Ovary (tissue), 9 donors: ENCODE results near the gene LMOD1. TPM values are rescaled to one million over a fixed set of nuclear protein-coding genes. Genes with fewer than 3 reads are reported as not detected.
A peak's percentile ranks its signal among the peaks of the same experiment; 100 is the strongest.

Experiments used
- DNase-seq, 5 donors: peaks; one replicate each; pipeline ENCODE4 v3.0.0-alpha.2; 2019 to 2020
- H3K27ac ChIP-seq, 2 donors: fragments of 200-600 bp; one replicate each; pipeline versions ENCODE4 v1.5.1 to v1.8.0; 2019 to 2022
- H3K27me3 ChIP-seq: fragments of 200-600 bp; one replicate; pipeline ENCODE4 v1.8.0; 2022
- H3K36me3 ChIP-seq: fragments of 200-600 bp; sonication (generic); one replicate; pipeline ENCODE4 v1.5.1; 2019
- H3K4me1 ChIP-seq: one replicate; pipeline ENCODE4 v1.8.1; 2013; ENCODE audit warnings: mild to moderate bottlenecking, moderate library complexity; ENCODE audit not compliant: insufficient read depth
- H3K4me3 ChIP-seq: fragments of 200-600 bp; sonication (generic); one replicate; pipeline ENCODE4 v1.5.1; 2017
- H3K9me3 ChIP-seq, 2 donors: fragments of 200-600 bp in 1 of 2; sonication (generic) in 1 of 2; one replicate each; pipeline versions ENCODE4 v1.5.1 to v1.8.1; 2013 to 2019; ENCODE audit warnings: mild to moderate bottlenecking in 1 of 2, moderate library complexity in 1 of 2
- EP300 ChIP-seq: sonication (generic); formaldehyde crosslinking; IDR thresholded peaks from one replicate; pipeline ENCODE4 v1.6.1; 2017; ENCODE audit warnings: antibody characterized with exemption
- POLR2A ChIP-seq: fragments of 450-650 bp; IDR thresholded peaks from one replicate; pipeline ENCODE4 v1.6.1; 2017; ENCODE audit warnings: antibody characterized with exemption, mild to moderate bottlenecking, moderate library complexity
- WGBS, 3 donors: extraction: QIAGEN DNeasy Blood & Tissue Kit in 1 of 3; methylation state at CpG; one replicate each; pipeline versions ENCODE4 v1.1.5 to v1.1.7; 2013 to 2017; 5-methylcytosine and 5-hydroxymethylcytosine counted together
- intact Hi-C, 4 donors: fragments of 100-400 bp; cut with DNase I; formaldehyde crosslinking; loops; one replicate each; pipeline versions ENCODE4 v1.11.0 to v1.15.1; 2022 to 2023
- polyA plus RNA-seq, 2 donors: library from polyadenylated mRNA; stranded (reverse); fragments of 200-250 nt in 1 of 2; fragments of 350-450 nt in 1 of 2; fragmentation: Illumina TruSeq in 1 of 2; extraction: RNeasy Lipid Tissue Mini Kit (QIAGEN cat#74804) in 1 of 2; gene quantifications; one replicate each; pipeline ENCODE4 v1.2.3, GENCODE V29; 2013 to 2014
- total RNA-seq, 7 donors: library from RNA; depleted of rRNA in 2 of 7; stranded (reverse); fragments of >200 nt in 2 of 7; fragmentation: NEBNext Ultra II Directional in 3 of 7; extraction: Animal tissue kit (Norgen Biotek cat#: 25700) in 3 of 7; gene quantifications; one replicate each; pipeline versions ENCODE4 v1.1.0 to v1.2.4, GENCODE V29; 2016 to 2023
- TF ChIP-seq, protein P1 (sequence below), 3 donors: fragments of 450-650 bp in 2 of 3; fragments of 200-600 bp in 1 of 3; IDR thresholded peaks; one replicate each; pipeline versions ENCODE4 v1.5.1 to v1.8.0; 2016 to 2022; ENCODE audit warnings: antibody characterized with exemption in 3 of 3, mild to moderate bottlenecking in 1 of 3
- donor health status: DM: no; HTN: no; CAD: no; lungs with moderate emphysema.
- donor health status: DM: no; HTN: no; CAD: no.
- donor health status: Bipolar disorder and iron deficiency.
- donor health status: DM: yes; HTN: yes; CAD: no.
- donor health status: DM: no; HTN: no; CAD: no.
- donor health status: DM: yes; HTN: yes; CAD: no.

The LMOD1 gene
- total and polyA plus RNA-seq, 9 donors, result 25.6 to 255 (median 92.6) TPM

DNA sequence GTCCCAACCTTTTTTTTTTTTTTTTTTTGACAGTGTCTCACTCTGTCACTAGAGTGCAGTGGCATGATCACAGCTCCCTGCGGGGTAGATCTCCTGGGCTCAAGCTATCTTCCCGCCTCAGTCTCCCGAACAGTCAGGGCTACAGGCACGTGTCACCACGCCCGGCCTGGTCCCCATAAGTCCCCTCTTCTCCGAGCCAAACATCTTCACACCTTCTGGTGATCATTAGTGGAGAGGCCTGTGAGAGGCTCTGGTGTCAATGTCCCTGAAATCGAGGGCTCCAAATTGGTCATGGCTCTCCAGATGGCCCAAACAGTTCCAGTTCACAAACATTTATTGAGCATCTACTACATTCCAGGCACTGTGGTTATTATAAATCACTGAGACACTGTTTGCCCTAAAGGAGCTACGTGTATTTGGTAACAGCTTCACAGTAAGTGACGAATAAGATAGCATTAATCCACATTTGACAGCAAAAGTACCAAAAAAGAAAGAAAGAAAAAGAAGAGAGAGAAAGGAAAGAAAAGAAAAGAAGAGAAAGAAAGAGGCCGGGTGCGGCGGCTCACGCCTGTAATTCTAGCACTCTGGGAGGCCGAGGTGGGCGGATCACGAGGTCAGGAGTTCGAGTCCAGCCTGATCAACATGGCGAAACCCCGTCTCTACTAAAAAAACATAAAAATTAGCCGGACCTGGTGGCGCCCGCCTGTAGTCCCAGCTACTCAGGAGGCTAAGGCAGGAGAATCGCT is 8.1 kb upstream of the LMOD1 start:
- no peak for TF ChIP-seq POLR2A
- TF ChIP-seq, protein P1, sequence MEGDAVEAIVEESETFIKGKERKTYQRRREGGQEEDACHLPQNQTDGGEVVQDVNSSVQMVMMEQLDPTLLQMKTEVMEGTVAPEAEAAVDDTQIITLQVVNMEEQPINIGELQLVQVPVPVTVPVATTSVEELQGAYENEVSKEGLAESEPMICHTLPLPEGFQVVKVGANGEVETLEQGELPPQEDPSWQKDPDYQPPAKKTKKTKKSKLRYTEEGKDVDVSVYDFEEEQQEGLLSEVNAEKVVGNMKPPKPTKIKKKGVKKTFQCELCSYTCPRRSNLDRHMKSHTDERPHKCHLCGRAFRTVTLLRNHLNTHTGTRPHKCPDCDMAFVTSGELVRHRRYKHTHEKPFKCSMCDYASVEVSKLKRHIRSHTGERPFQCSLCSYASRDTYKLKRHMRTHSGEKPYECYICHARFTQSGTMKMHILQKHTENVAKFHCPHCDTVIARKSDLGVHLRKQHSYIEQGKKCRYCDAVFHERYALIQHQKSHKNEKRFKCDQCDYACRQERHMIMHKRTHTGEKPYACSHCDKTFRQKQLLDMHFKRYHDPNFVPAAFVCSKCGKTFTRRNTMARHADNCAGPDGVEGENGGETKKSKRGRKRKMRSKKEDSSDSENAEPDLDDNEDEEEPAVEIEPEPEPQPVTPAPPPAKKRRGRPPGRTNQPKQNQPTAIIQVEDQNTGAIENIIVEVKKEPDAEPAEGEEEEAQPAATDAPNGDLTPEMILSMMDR (IDR thresholded peaks at IDR 0.05), result no peak
- no peak for TF ChIP-seq EP300
- peak overlapping the region; percentile 37 to 79 for H3K27ac ChIP-seq
- no peaks in the 10 kb centered on the region for H3K36me3 ChIP-seq
- peak in 1 of 5 donors; percentile 50 for DNase-seq
- no peaks in the 10 kb centered on the region for H3K27me3 ChIP-seq
- H3K4me1 ChIP-seq, result peaks cover 4% of the 10 kb centered on the region
- no peaks in the 10 kb centered on the region for H3K9me3 ChIP-seq
- 44 to 47% (median 46%) methylated on average over 24 of the region's 24 CpGs for WGBS, 3 donors
- intact Hi-C loops, result loop anchor here in 1 of 4 donors (5.0 kb wide), 1 partner anchor 62 kb away; no protein-coding TSS in a partner anchor
- peak overlapping the region; percentile 73 for H3K4me3 ChIP-seq

DNA sequence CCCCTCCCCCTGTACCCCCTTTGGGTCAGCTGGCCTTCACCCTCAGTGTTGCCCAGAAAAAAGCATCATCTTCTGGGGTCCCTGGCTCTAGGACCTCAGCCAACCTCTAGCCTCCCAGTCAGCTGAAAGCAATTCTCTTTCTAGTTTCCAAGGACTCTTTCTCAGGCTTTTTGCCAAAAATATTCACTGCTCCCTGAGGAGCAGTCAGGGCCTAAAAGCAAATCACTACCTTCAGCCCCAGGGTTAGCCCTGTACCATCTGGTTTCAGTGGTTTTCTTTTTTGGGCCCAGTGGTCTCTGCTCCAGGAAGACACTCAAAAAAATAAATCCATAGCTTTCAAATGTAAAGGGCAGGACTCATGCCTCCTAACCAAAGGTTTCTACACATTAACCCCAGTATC is 3.1 kb upstream of the LMOD1 start:
- H3K4me3 ChIP-seq, result no peak overlapping the region
- peak overlapping the region; percentile 34 to 54 for H3K27ac ChIP-seq
- no peaks in the 10 kb centered on the region for H3K36me3 ChIP-seq
- DNase-seq, result no peak
- H3K9me3 ChIP-seq, result no peaks in the 10 kb centered on the region
- intact Hi-C loops, result loop anchor here in 1 of 4 donors (5.0 kb wide), 1 partner anchor 52 kb away; no protein-coding TSS in a partner anchor
- peaks cover 6% of the 10 kb centered on the region for H3K4me1 ChIP-seq
- H3K27me3 ChIP-seq, result no peaks in the 10 kb centered on the region
- TF ChIP-seq EP300 (no peak), POLR2A (no peak)
- TF ChIP-seq, protein P1 (IDR thresholded peaks at IDR 0.05), result no peak

DNA sequence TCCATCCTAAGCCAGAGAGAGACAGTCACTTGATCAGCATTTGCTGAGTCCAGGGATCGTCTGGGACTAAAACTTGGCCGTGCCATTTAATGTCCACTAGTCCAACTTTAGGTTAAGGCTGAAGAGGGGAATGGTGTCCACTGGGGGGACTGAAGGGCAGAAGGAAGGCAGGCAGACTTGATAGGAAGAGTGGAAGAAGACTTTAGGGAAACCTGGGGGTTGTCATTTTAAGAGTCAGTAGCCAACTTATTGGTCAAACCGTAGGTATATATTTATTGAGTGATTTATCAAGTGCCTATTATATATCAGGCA is 1.3 kb upstream of the LMOD1 start:
- no peak overlapping the region for H3K4me3 ChIP-seq
- H3K27me3 ChIP-seq, result no peaks in the 10 kb centered on the region
- intact Hi-C loops, result loop anchor here in 1 of 4 donors (5.0 kb wide), 1 partner anchor 50 kb away; no protein-coding TSS in a partner anchor
- 42 to 56% (median 56%) methylated on average over 3 of the region's 3 CpGs for WGBS, 3 donors
- peak overlapping the region in 1 of 2 donors; percentile 89 for H3K27ac ChIP-seq
- peaks cover 11% of the 10 kb centered on the region for H3K4me1 ChIP-seq
- H3K9me3 ChIP-seq, result no peaks in the 10 kb centered on the region
- DNase-seq, result no peak
- TF ChIP-seq POLR2A (no peak), EP300 (no peak)
- TF ChIP-seq, protein P1 (IDR thresholded peaks at IDR 0.05), result no peak
- no peaks in the 10 kb centered on the region for H3K36me3 ChIP-seq

DNA sequence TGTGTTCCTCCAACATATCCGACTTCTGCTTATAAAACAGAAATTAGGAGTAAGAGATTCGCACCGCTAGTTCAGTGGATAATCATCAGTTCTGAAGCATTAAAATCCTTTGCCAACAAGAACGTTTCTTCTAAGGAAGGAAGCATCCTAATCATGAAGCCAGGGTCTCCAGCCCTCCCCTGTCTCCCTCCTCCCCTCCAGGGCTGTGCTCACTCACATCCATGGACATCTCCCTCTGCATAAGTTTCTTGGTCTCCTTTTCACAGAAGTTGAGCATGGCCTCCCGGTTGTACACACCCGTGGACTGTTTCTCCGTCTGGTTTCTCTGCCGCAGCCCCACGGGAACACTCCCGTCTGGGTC is 505 bp downstream of the LMOD1 start:
- Histone ChIP-seq H3K27ac (peak overlapping the region; percentile 55 to 89), H3K9me3 (no peaks in the 10 kb centered on the region), H3K27me3 (no peaks in the 10 kb centered on the region), H3K36me3 (no peaks in the 10 kb centered on the region), H3K4me3 (peak overlapping the region; percentile 75), H3K4me1 (peaks cover 15% of the 10 kb centered on the region)
- intact Hi-C loops, result loop anchor here in 1 of 4 donors (5.0 kb wide), 1 partner anchor 49 kb away; no protein-coding TSS in a partner anchor
- TF ChIP-seq, protein P1 (IDR thresholded peaks at IDR 0.05), result no peak
- TF ChIP-seq POLR2A, result no peak
- TF ChIP-seq EP300, result no peak
- WGBS, 3 donors, result 1 to 5% (median 2%) methylated on average over 10 of the region's 10 CpGs
- DNase-seq, result no peak
